Aorta (tissue), 5 donors: ENCODE results near the gene PTPRB. TPM values are rescaled to one million over a fixed set of nuclear protein-coding genes. Genes with fewer than 3 reads are reported as not detected.

ENCODE experiments used
- ATAC-seq: fragments of 200-7000 bp; cut with Tn5 transposase; one replicate; pipeline ENCODE4 v1.9.1; 2022; ENCODE audit warnings: moderate library complexity; ENCODE audit not compliant: low FRiP score
- DNase-seq, 2 donors: peaks; one replicate each; pipeline ENCODE4 v3.0.0-alpha.2; 2020
- H3K27ac ChIP-seq, 2 donors: one replicate each; pipeline ENCODE4 v1.5.1; 2013; ENCODE audit warnings: low read length in 2 of 2, mild to moderate bottlenecking in 2 of 2, moderate library complexity in 2 of 2, control low read depth in 1 of 2, inconsistent platforms in 1 of 2, low read depth in 1 of 2
- H3K27me3 ChIP-seq, 2 donors: one replicate each; pipeline ENCODE4 v1.6.1; 2013; ENCODE audit warnings: control low read depth in 1 of 2, low read length in 1 of 2, mild to moderate bottlenecking in 1 of 2, moderate library complexity in 1 of 2; ENCODE audit not compliant: insufficient read depth in 2 of 2, control insufficient read depth in 1 of 2
- H3K36me3 ChIP-seq, 2 donors: one replicate each; pipeline ENCODE4 v1.6.1; 2013; ENCODE audit warnings: control low read depth in 1 of 2, low read length in 1 of 2, mild to moderate bottlenecking in 1 of 2; ENCODE audit not compliant: insufficient read depth in 2 of 2, control insufficient read depth in 1 of 2
- H3K4me1 ChIP-seq, 2 donors: one replicate each; pipeline ENCODE4 v1.6.1; 2013; ENCODE audit warnings: low read length in 2 of 2, control low read depth in 1 of 2, mild to moderate bottlenecking in 1 of 2, moderate library complexity in 1 of 2; ENCODE audit not compliant: insufficient read depth in 2 of 2, control insufficient read depth in 1 of 2
- H3K4me3 ChIP-seq, 2 donors: one replicate each; pipeline ENCODE4 v1.5.1; 2013; ENCODE audit warnings: low read length in 2 of 2, control low read depth in 1 of 2, mild to moderate bottlenecking in 1 of 2
- H3K9me3 ChIP-seq: one replicate; pipeline ENCODE4 v1.6.1; 2013; ENCODE audit warnings: mild to moderate bottlenecking, low read length; ENCODE audit not compliant: control insufficient read depth
- WGBS, 2 donors: extraction: QIAGEN DNeasy Blood & Tissue Kit; methylation state at CpG; one replicate each; pipeline ENCODE4 v1.1.7; 2013; 5-methylcytosine and 5-hydroxymethylcytosine counted together
- intact Hi-C, 2 donors: fragments of 100-400 bp; cut with DNase I; formaldehyde crosslinking; loops; one replicate each; pipeline versions ENCODE4 v1.14.2 to v1.15.0; 2022
- polyA plus RNA-seq, 2 donors: library from polyadenylated mRNA; stranded (reverse); fragments of 200-250 nt; gene quantifications; one replicate each; pipeline ENCODE4 v1.2.3, GENCODE V29; 2013
- total RNA-seq, 2 donors: library from RNA; stranded (reverse); fragmentation: NEBNext Ultra II Directional; extraction: Animal tissue kit (Norgen Biotek cat#: 25700); gene quantifications; one replicate each; pipeline ENCODE4 v1.2.1, GENCODE V29; 2021
- donor health status: healthy with polysubstance abuse.
- donor health status: Bipolar disorder and iron deficiency.
- donor health status: DM: no; HTN: no; CAD: no.
- donor health status: DM: no; HTN: no; CAD: no.
- donor health status: DM: yes; HTN: yes; CAD: no.

PTPRB gene
- total and polyA plus RNA-seq, 4 donors, result 0.25 to 53.2 (median 20.1) TPM

DNA sequence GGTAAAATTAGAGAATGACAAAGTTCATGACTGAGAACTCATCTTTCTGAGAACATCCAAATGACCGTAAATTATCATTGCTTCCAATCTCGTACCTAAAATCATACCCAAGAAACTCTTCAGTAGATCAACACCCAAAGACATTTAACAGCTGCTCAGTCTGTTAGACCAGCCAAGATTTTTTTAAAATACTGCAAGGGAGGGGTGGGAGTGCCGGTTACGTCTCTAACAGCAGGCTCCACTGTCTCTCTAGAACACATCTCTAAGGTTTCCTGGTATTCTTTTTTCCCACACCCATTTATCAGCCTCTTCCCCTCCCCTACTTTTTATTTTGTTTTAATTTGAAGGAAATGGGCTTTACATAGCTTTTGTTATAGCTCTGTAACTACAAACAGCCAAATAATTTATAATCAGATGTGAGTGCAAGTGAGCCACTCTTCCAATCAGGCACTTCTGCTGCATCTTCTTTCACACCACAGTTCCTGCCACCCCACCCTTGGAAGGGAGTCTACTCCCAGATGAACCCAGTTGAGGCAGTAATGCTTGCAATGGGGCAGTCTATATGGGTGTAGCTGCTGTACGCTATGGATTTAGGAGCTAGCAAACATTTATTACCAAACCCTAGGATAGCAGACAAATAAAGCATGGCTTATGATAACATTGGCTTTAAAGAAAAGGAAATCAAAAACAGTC lies 21.9 kb downstream of the PTPRB start:
- no peak overlapping the region for H3K4me3 ChIP-seq
- intact Hi-C loops, result no loop called here
- no peaks in the 10 kb centered on the region for H3K36me3 ChIP-seq
- ATAC-seq (no peak), DNase-seq (no peak)
- H3K4me1 ChIP-seq, result peaks cover 0 to 1% of the 10 kb centered on the region in 2 donors
- H3K9me3 ChIP-seq, result peaks cover 2% of the 10 kb centered on the region
- 51 to 58% methylated on average over 5 of the region's 5 CpGs for WGBS, 2 donors
- H3K27me3 ChIP-seq, result no peaks in the 10 kb centered on the region
- no peak overlapping the region for H3K27ac ChIP-seq

DNA sequence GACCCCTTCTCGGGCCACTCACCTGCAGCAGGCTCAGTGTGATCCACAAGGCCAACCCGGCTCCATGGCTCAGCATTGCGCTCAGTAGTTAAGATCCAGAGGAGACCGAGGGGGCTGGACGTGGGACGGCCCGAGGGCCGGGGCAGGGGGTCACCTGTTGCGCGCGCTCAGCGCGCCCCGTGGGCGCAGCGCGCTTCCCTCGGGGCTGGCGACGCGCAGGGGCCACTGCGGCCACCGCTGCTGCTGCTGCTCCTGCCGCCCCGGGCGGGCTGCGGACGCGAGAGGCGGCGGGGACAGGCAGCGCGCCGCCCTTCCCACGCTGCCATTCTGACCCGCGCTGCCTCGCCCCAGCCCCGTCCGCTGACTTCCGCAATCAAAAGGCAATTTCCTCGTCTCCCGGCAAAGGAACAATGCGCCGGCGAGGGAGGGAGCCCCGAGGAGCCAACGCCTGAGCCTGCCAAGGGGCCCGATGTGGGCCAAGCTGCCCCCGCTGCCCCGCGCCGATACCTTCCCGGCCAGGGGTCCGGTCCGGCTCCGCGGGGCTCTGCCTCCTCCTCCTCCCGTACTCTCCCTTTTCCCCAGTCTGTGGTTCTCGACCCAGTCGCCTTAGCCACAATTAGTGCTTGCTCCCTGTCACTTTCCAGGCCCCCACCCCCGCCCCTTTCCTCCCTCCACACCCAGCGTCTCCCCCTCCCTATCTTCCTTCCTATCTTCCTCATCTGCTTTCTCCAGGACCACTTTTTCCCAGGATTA lies 27.3 kb downstream of the PTPRB start:
- H3K27ac ChIP-seq, result no peak overlapping the region
- no peaks in the 10 kb centered on the region for H3K27me3 ChIP-seq
- peak overlapping the region; percentile 33 to 37 for H3K4me3 ChIP-seq
- no peaks in the 10 kb centered on the region for H3K4me1 ChIP-seq
- H3K36me3 ChIP-seq, result no peaks in the 10 kb centered on the region
- 2% methylated on average over 29 to 63 of the region's 63 CpGs for WGBS, 2 donors
- intact Hi-C loops, result no loop called here
- DNase-seq (peak; percentile 66 to 82), ATAC-seq (peak; percentile 78)
- H3K9me3 ChIP-seq, result no peaks in the 10 kb centered on the region

DNA sequence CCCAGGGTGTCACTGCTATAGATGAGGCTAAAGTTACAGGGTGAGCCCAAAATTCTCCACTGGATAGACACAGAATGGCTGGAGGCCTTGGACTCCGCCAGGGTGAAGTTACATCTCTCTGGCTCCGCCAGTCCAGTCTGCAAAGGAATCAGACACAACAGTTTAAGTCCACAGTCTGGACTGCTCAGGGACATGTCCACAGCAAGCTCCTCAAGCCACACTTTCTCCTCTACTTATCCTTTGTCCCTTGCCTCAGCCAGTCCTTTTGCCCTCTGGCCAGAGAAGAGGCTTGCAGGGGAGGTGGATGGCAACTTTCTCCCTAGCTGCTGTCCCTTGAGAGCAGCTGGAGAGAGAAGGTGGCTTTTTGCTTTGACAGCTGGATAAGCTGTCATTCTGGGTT lies 28.0 kb downstream of the PTPRB start:
- Histone ChIP-seq H3K9me3 (peaks cover 2% of the 10 kb centered on the region), H3K27ac (no peak overlapping the region), H3K4me3 (no peak overlapping the region), H3K27me3 (no peaks in the 10 kb centered on the region), H3K36me3 (no peaks in the 10 kb centered on the region), H3K4me1 (no peaks in the 10 kb centered on the region)
- no peak for DNase-seq
- WGBS, 2 donors, result 94 to 95% methylated on average over 2 of the region's 2 CpGs
- ATAC-seq, result no peak
- intact Hi-C loops, result no loop called here

DNA sequence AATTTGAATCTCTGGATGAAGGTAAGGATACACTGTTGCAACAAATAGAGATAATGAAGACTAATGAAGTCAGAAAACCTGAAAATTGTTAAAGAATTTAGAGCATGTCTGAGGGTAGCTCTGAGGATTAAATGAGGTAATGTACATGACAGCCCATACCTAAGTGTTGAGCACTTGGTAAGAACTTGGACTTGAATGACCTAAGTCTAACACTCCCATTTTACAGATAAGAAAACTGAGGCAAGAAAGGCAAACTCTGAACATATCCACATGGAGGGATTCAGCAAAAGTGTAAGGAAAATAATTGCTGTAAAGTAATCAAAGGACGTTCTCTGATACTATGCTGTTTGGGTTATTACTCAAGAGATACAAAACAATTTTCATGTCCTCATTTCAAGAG lies 29.0 kb downstream of the PTPRB start:
- ATAC-seq, result no peak
- 81 to 90% methylated on average over 1 of the region's 1 CpG for WGBS, 2 donors
- Histone ChIP-seq H3K4me1 (no peaks in the 10 kb centered on the region), H3K36me3 (no peaks in the 10 kb centered on the region), H3K27me3 (no peaks in the 10 kb centered on the region), H3K9me3 (peaks cover 2% of the 10 kb centered on the region), H3K27ac (no peak overlapping the region), H3K4me3 (no peak overlapping the region)
- intact Hi-C loops, result no loop called here
- no peak for DNase-seq

DNA sequence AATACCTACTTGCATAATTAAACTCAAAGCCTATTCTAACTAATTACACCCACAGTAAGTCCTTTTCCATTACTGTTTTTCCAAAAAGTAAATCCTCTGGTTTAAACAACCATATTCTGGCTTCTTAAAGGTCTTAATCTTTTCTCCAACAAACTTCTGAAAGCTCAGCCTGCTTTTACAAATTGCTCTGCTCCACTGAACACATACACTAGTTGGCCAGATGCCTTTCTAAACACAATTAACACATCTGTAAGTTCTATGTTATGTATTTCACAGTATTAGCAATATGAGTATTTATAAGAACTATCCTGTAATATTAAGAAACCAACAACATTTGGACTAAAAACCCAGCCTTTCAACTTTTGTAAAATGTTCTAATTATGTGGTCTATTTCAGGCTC lies 30.1 kb downstream of the PTPRB start:
- no peak for ATAC-seq
- no peak overlapping the region for H3K27ac ChIP-seq
- intact Hi-C loops, result no loop called here
- no peaks in the 10 kb centered on the region for H3K36me3 ChIP-seq
- no peak for DNase-seq
- no peaks in the 10 kb centered on the region for H3K27me3 ChIP-seq
- H3K4me3 ChIP-seq, result no peak overlapping the region
- H3K9me3 ChIP-seq, result peaks cover 2% of the 10 kb centered on the region
- no peaks in the 10 kb centered on the region for H3K4me1 ChIP-seq

DNA sequence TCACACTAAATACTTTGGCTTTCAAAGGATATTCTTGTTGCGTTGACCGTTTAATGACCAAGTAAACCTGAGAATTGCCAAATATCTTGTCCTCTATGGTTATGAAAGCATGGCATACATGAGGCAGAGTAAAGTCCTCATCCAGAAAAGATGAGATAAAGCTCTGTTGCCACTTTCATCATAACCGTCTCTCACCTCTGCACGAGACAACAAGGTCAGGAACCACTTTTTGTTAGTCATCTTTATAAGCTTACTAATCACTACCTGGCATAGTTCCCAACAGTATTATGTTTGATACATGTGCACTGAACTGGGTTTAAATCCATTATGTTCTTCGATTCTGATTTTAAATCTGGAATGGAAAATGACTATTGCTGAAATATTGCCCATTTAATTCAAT lies 31.3 kb downstream of the PTPRB start:
- DNase-seq (no peak), ATAC-seq (no peak)
- Histone ChIP-seq H3K27me3 (no peaks in the 10 kb centered on the region), H3K4me1 (no peaks in the 10 kb centered on the region), H3K27ac (no peak overlapping the region), H3K4me3 (no peak overlapping the region), H3K36me3 (no peaks in the 10 kb centered on the region), H3K9me3 (peaks cover 2% of the 10 kb centered on the region)
- 90% methylated on average over 5 of the region's 5 CpGs for WGBS, 2 donors
- intact Hi-C loops, result no loop called here

DNA sequence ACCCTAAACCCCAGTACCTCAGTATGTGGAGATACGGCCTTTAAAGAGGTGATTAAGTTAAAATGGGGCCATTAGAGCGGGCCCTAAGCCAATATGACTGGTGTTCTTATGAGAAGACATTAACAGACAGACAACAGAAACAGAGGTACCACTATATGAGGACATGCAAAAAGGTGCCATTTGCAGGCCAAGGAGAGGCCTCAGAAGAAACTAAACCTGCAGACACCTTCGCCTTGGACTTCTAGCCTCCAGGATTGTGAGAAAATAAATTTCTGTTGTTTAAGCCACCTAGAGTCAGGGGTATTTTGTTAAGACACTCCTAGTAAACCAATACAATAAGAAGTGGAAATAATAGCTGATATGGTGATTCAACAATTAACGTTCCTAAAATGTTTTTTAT lies 32.6 kb downstream of the PTPRB start:
- 94 to 95% methylated on average over 4 of the region's 4 CpGs for WGBS, 2 donors
- DNase-seq (no peak), ATAC-seq (no peak)
- Histone ChIP-seq H3K4me3 (no peak overlapping the region), H3K27me3 (no peaks in the 10 kb centered on the region), H3K4me1 (no peaks in the 10 kb centered on the region), H3K27ac (no peak overlapping the region), H3K9me3 (peaks cover 2% of the 10 kb centered on the region), H3K36me3 (no peaks in the 10 kb centered on the region)
- intact Hi-C loops, result no loop called here

DNA sequence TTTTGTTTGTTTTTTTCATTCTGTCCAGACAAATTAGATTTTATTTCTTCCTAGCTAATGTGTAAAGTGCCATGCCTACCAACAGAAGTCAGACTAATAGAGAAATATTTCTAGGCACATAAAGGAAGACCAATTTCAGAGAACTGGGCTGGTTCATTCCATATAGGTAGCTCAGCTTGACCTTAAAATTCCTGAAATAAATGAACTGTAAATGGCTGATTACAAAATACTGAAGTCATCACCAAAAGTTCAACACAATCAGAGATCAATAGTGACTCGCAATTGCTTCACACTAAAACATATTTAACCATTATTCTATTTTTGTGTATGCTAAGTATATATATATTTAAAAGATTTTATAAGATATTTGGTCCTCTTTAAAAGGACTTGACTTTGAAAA lies 34.2 kb downstream of the PTPRB start:
- intact Hi-C loops, result no loop called here
- no peaks in the 10 kb centered on the region for H3K4me1 ChIP-seq
- no peak overlapping the region for H3K4me3 ChIP-seq
- H3K9me3 ChIP-seq, result peaks cover 2% of the 10 kb centered on the region
- no peak overlapping the region for H3K27ac ChIP-seq
- no peak for DNase-seq
- H3K36me3 ChIP-seq, result no peaks in the 10 kb centered on the region
- no peaks in the 10 kb centered on the region for H3K27me3 ChIP-seq
- 39 to 89% methylated on average over 1 of the region's 1 CpG for WGBS, 2 donors
- ATAC-seq, result no peak
